Tibial artery (tissue), 4 donors: Measurements from ENCODE around the gene CHMP1A.
A peak's percentile ranks its signal among the peaks of the same experiment; 100 is the strongest.
"Not testable (repeated sequence)": the region's sequence is repeated elsewhere in the genome, so short reads cannot be mapped to it uniquely, and the experiment has no call there.

ENCODE experiments used
- DNase-seq, 2 donors: peaks; one replicate each; pipeline ENCODE4 v3.0.0-alpha.2; 2019
- H3K27ac ChIP-seq, 2 donors: fragments of 200-600 bp; sonication (generic) in 1 of 2; 1 replicate in 1 of 2; 2 replicates in 1 of 2; pipeline ENCODE4 v1.5.1; 2018 to 2019; ENCODE audit warnings: mild to moderate bottlenecking in 1 of 2
- H3K27me3 ChIP-seq, 2 donors: fragments of 200-600 bp; sonication (generic) in 1 of 2; one replicate each; pipeline versions ENCODE4 v1.5.1 to v1.6.0; 2016 to 2019
- H3K36me3 ChIP-seq, 3 donors: fragments of 200-600 bp; sonication (generic) in 2 of 3; one replicate each; pipeline ENCODE4 v1.5.1; 2016 to 2019; ENCODE audit warnings: mild to moderate bottlenecking in 2 of 3
- H3K4me1 ChIP-seq, 4 donors: fragments of 200-600 bp; sonication (generic) in 2 of 4; 1 replicate in 3 of 4; 2 replicates in 1 of 4; pipeline ENCODE4 v1.5.1; 2016 to 2019
- H3K4me3 ChIP-seq, 2 donors: fragments of 200-600 bp; sonication (generic) in 1 of 2; 1 replicate in 1 of 2; 2 replicates in 1 of 2; pipeline ENCODE4 v1.5.1; 2018 to 2019; ENCODE audit warnings: mild to moderate bottlenecking in 2 of 2
- H3K9me3 ChIP-seq, 3 donors: fragments of 200-600 bp; sonication (generic) in 1 of 3; one replicate each; pipeline ENCODE4 v1.5.1; 2016 to 2019
- intact Hi-C: fragments of 100-400 bp; cut with DNase I; formaldehyde crosslinking; loops from one replicate; pipeline ENCODE4 v1.15.0; 2023; ENCODE audit warnings: low total_unique reads
- TF ChIP-seq, protein P1 (sequence below), 2 experiments: fragments of 200-600 bp in 1 of 2; fragments of 450-650 bp in 1 of 2; IDR thresholded peaks; one replicate each; pipeline ENCODE4 v1.5.1; 2017 to 2019; ENCODE audit warnings: antibody characterized with exemption in 2 of 2, mild to moderate bottlenecking in 1 of 2, moderate library complexity in 1 of 2

Gene CHMP1A

GRCh38 chr16:89687092-89687940, 29.8 kb upstream of the CHMP1A start:
- peak overlapping the region; percentile 84 to 92 for H3K27ac ChIP-seq
- peaks cover 0 to 13% (median 8%) of the 10 kb centered on the region in 4 donors for H3K4me1 ChIP-seq
- no peaks in the 10 kb centered on the region for H3K27me3 ChIP-seq
- TF ChIP-seq, protein P1, sequence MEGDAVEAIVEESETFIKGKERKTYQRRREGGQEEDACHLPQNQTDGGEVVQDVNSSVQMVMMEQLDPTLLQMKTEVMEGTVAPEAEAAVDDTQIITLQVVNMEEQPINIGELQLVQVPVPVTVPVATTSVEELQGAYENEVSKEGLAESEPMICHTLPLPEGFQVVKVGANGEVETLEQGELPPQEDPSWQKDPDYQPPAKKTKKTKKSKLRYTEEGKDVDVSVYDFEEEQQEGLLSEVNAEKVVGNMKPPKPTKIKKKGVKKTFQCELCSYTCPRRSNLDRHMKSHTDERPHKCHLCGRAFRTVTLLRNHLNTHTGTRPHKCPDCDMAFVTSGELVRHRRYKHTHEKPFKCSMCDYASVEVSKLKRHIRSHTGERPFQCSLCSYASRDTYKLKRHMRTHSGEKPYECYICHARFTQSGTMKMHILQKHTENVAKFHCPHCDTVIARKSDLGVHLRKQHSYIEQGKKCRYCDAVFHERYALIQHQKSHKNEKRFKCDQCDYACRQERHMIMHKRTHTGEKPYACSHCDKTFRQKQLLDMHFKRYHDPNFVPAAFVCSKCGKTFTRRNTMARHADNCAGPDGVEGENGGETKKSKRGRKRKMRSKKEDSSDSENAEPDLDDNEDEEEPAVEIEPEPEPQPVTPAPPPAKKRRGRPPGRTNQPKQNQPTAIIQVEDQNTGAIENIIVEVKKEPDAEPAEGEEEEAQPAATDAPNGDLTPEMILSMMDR (IDR thresholded peaks at IDR 0.05) = no peak
- H3K4me3 ChIP-seq = peak overlapping the region; percentile 73 to 97
- DNase-seq = no peak
- intact Hi-C loops = no loop called here
- no peaks in the 10 kb centered on the region for H3K9me3 ChIP-seq
- peaks cover 4 to 34% (median 20%) of the 10 kb centered on the region in 3 donors for H3K36me3 ChIP-seq

GRCh38 chr16:89686520-89687091, 29.1 kb upstream of the CHMP1A start, which contains the start of gene CDK10:
Gene CDK10, plus strand, starts transcription at chr16:89686689. Its CDS starts 22 bp downstream, at chr16:89686711.
- H3K36me3 ChIP-seq = peaks cover 4 to 27% (median 14%) of the 10 kb centered on the region in 3 donors

DNA sequence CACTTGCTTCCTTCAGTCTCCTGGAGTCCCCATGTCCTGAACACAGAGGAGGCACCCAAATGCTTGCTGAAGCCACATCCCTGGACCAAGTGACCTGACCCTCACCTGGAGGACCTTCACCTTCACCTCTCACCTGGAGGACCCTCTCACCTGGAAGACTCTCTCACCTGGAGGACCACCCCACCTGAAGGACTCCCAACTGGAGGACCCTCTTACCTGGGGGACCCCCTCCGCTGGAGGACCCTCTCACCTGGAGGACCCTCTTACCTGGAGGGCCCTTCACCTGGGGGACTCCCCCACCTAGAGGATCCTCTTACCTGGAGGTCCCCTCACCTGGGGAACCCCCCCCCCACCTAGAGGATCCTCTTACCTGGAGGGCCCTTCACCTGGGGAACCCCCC, 28.4 kb upstream of the CHMP1A start:
- Histone ChIP-seq H3K9me3 (no peaks in the 10 kb centered on the region), H3K4me3 (no peak overlapping the region), H3K36me3 (peaks cover 0 to 20% (median 7%) of the 10 kb centered on the region in 3 donors), H3K4me1 (peaks cover 0 to 13% (median 8%) of the 10 kb centered on the region in 4 donors), H3K27me3 (no peaks in the 10 kb centered on the region), H3K27ac (no peak overlapping the region)
- intact Hi-C loops = no loop called here
- TF ChIP-seq, protein P1 (IDR thresholded peaks at IDR 0.05) = no peak
- DNase-seq = no peak

More at GRCh38 chr16:89686520-89687091, 29.1 kb upstream of the CHMP1A start, which contains the start of gene CDK10:
- H3K27ac ChIP-seq = peak within 1 kb of the TSS; percentile 84 to 92
- no peaks in the 10 kb centered on the region for H3K27me3 ChIP-seq
- peaks cover 0 to 13% (median 8%) of the 10 kb centered on the region in 4 donors for H3K4me1 ChIP-seq
- DNase-seq = peak; percentile 85 to 93
- no peaks in the 10 kb centered on the region for H3K9me3 ChIP-seq
- peak within 1 kb of the TSS; percentile 73 to 97 for H3K4me3 ChIP-seq
- TF ChIP-seq, protein P1 (IDR thresholded peaks at IDR 0.05) = no peak
- intact Hi-C loops = no loop called here

- intact Hi-C loops = no loop called here
- Histone ChIP-seq H3K4me1 (no peaks in the 10 kb centered on the region), H3K27me3 (no peaks in the 10 kb centered on the region), H3K4me3 (no peak overlapping the region), H3K9me3 (no peaks in the 10 kb centered on the region), H3K27ac (no peak overlapping the region), H3K36me3 (no peaks in the 10 kb centered on the region)
- DNase-seq = no peak
- TF ChIP-seq, protein P1 (IDR thresholded peaks at IDR 0.05) = no peak
These were observed 20.8 kb upstream of the CHMP1A start for GRCh38 chr16:89678258-89678657.

- Histone ChIP-seq H3K27me3 (no peaks in the 10 kb centered on the region), H3K36me3 (peaks cover 0 to 9% (median 0%) of the 10 kb centered on the region in 3 donors), H3K4me3 (no peak overlapping the region), H3K9me3 (no peaks in the 10 kb centered on the region), H3K27ac (no peak overlapping the region), H3K4me1 (no peaks in the 10 kb centered on the region)
- intact Hi-C loops = no loop called here
- TF ChIP-seq, protein P1 (IDR thresholded peaks at IDR 0.05) = no peak
- no peak for DNase-seq
These were observed 14.9 kb upstream of the CHMP1A start for GRCh38 chr16:89672177-89672941.

DNA sequence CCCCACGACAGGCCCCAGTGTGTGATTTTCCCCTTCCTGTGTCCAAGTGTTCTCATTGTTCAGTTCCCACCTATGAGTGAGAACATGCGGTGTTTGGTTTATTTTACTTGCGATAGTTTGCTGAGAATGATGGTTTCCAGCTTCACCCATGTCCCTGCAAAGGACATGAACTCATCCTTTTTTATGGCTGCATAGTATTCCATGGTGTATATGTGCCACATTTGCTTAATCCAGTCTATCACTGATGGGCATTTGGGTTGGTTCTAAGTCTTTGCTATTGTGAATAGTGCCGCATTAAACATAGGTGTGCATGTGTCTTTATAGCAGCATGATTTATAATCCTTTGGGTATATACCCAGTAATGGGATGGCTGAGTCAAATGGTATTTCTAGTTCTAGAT, 14.1 kb upstream of the CHMP1A start:
- H3K4me3 ChIP-seq, H3K36me3 ChIP-seq, DNase-seq, H3K27me3 ChIP-seq, H3K9me3 ChIP-seq, intact Hi-C loops, H3K4me1 ChIP-seq, H3K27ac ChIP-seq: not testable (repeated sequence)
